ENCODE measurements around the gene EHHADH. TPM values are rescaled to one million over a fixed set of nuclear protein-coding genes. Genes with fewer than 3 reads are reported as not detected.

EHHADH gene
- total RNA-seq, 1 experiment from 2014 or later, result 4.2 TPM

GRCh38 chr3:185199206-185199605 is 54.6 kb downstream of the EHHADH start:
- ChIA-PET POLR2A (no interaction called here), CTCF (no interaction called here)
- Mint-ChIP-seq H3K27me3 (ENCODE audit: low read depth) (no peaks in the 10 kb centered on the region), H3K4me1 (no peaks in the 10 kb centered on the region), H3K9me3 (peaks cover 18% of the 10 kb centered on the region), H3K4me3 (no peak overlapping the region), H3K36me3 (0 out of 2 replicates have a peak, but pooled peaks cover 8% of the 10 kb centered on the region), H3K27ac (no peak overlapping the region)
- DNase-seq (ENCODE audit: low spot score) (no peak), ATAC-seq (no peak)
- TF ChIP-seq FOXP1 (CRISPR knock-in tag; IDR thresholded peaks at IDR 0.05; ENCODE audit: borderline replicate concordance) (no peak), SOX15 (CRISPR knock-in tag; IDR thresholded peaks at IDR 0.05) (no peak), ZBTB43 (CRISPR knock-in tag; IDR thresholded peaks at IDR 0.05) (no peak), ARID4B (CRISPR knock-in tag; IDR thresholded peaks at IDR 0.05; ENCODE audit: borderline replicate concordance) (no peak), ATF2 (CRISPR knock-in tag; IDR thresholded peaks at IDR 0.05; ENCODE audit: borderline replicate concordance, low read depth) (no peak), JAZF1 (CRISPR knock-in tag; IDR thresholded peaks at IDR 0.05) (no peak), ZNF232 (CRISPR knock-in tag; IDR thresholded peaks at IDR 0.05) (no peak), ZNF281 (CRISPR knock-in tag; IDR thresholded peaks at IDR 0.05) (no peak), RELA (CRISPR knock-in tag; IDR thresholded peaks at IDR 0.05; ENCODE audit: borderline replicate concordance) (no peak), ETV6 (CRISPR knock-in tag; IDR thresholded peaks at IDR 0.05) (no peak), ZNF512 (CRISPR knock-in tag; IDR thresholded peaks at IDR 0.05; ENCODE audit: borderline replicate concordance) (no peak), MLX (CRISPR knock-in tag; IDR thresholded peaks at IDR 0.05) (no peak), CTCF (IDR thresholded peaks at IDR 0.05) (no peak), TCF7 (CRISPR knock-in tag; IDR thresholded peaks at IDR 0.05; ENCODE audit: low read depth) (no peak), E2F1 (CRISPR knock-in tag; IDR thresholded peaks at IDR 0.05) (no peak), FOXJ3 (CRISPR knock-in tag; IDR thresholded peaks at IDR 0.05; ENCODE audit: borderline replicate concordance) (no peak), NR3C1 (CRISPR knock-in tag; conservative IDR thresholded peaks at IDR 0.05; ENCODE audit: low read depth) (no peak), IRF1 (CRISPR knock-in tag; IDR thresholded peaks at IDR 0.05) (no peak), GABPB1 (CRISPR knock-in tag; IDR thresholded peaks at IDR 0.05) (no peak)
